ENCODE measurements around the gene USP47.
A peak's percentile ranks its signal among the peaks of the same experiment; 100 is the strongest.
"Not testable (repeated sequence)": the region's sequence is repeated elsewhere in the genome, so short reads cannot be mapped to it uniquely, and the experiment has no call there.

USP47 gene

GRCh38 chr11:11821899-11822298 is 19.9 kb upstream of the USP47 start:
- DNase-seq (ENCODE audit: insufficient read length, low spot score) (no peak), FAIRE-seq (no peak)

- FAIRE-seq (no peak), DNase-seq (ENCODE audit: insufficient read length, low spot score) (no peak)
Observed at GRCh38 chr11:11822946-11823345, 18.8 kb upstream of the USP47 start.

GRCh38 chr11:11826260-11826659 is 15.5 kb upstream of the USP47 start:
- DNase-seq (ENCODE audit: insufficient read length, low spot score) (no peak), FAIRE-seq (no peak)

- DNase-seq (ENCODE audit: insufficient read length, low spot score) (no peak), FAIRE-seq (no peak)
Observed at GRCh38 chr11:11827272-11827671, 14.5 kb upstream of the USP47 start.

- DNase-seq (ENCODE audit: insufficient read length, low spot score); FAIRE-seq: not testable (repeated sequence)
Observed at GRCh38 chr11:11831406-11831805, 10.4 kb upstream of the USP47 start.

GRCh38 chr11:11836676-11837231 is 5.0 kb upstream of the USP47 start:
- FAIRE-seq = no peak
- DNase-seq (ENCODE audit: insufficient read length, low spot score) = no peak

- no peak for FAIRE-seq
- no peak for DNase-seq (ENCODE audit: insufficient read length, low spot score)
Observed at GRCh38 chr11:11839718-11840117, 2.1 kb upstream of the USP47 start.

GRCh38 chr11:11841116-11841722 is 553 bp upstream of the USP47 start:
- DNase-seq (ENCODE audit: insufficient read length, low spot score) (peak; percentile 29), FAIRE-seq (peak; percentile 51)

GRCh38 chr11:11842421-11843008 is 743 bp downstream of the USP47 start:
- FAIRE-seq = peak; percentile 63
- peak; percentile 57 for DNase-seq (ENCODE audit: insufficient read length, low spot score)

GRCh38 chr11:11843211-11843621 is 1.4 kb downstream of the USP47 start:
- FAIRE-seq (no peak), DNase-seq (ENCODE audit: insufficient read length, low spot score) (peak; percentile 18)

GRCh38 chr11:11843642-11844041 is 1.9 kb downstream of the USP47 start:
- FAIRE-seq = no peak
- DNase-seq (ENCODE audit: insufficient read length, low spot score) = no peak

GRCh38 chr11:11844272-11844671 is 2.5 kb downstream of the USP47 start:
- DNase-seq (ENCODE audit: insufficient read length, low spot score) (no peak), FAIRE-seq (no peak)

- FAIRE-seq (no peak), DNase-seq (ENCODE audit: insufficient read length, low spot score) (no peak)
Observed at GRCh38 chr11:11845071-11845470, 3.3 kb downstream of the USP47 start.

- no peak for DNase-seq (ENCODE audit: insufficient read length, low spot score)
- no peak for FAIRE-seq
Observed at GRCh38 chr11:11845551-11845950, 3.8 kb downstream of the USP47 start.

- FAIRE-seq (no peak), DNase-seq (ENCODE audit: insufficient read length, low spot score) (no peak)
Observed at GRCh38 chr11:11847082-11847481, 5.3 kb downstream of the USP47 start.

- FAIRE-seq (no peak), DNase-seq (ENCODE audit: insufficient read length, low spot score) (peak; percentile 33)
Observed at GRCh38 chr11:11848891-11849746, 7.3 kb downstream of the USP47 start.

- FAIRE-seq (no peak), DNase-seq (ENCODE audit: insufficient read length, low spot score) (no peak)
Observed at GRCh38 chr11:11850668-11851067, 8.9 kb downstream of the USP47 start.

GRCh38 chr11:11856638-11857037 is 14.9 kb downstream of the USP47 start:
- no peak for FAIRE-seq
- no peak for DNase-seq (ENCODE audit: insufficient read length, low spot score)

GRCh38 chr11:11857769-11858168 is 16.0 kb downstream of the USP47 start:
- FAIRE-seq = no peak
- DNase-seq (ENCODE audit: insufficient read length, low spot score) = no peak

GRCh38 chr11:11858676-11859075 is 16.9 kb downstream of the USP47 start:
- DNase-seq (ENCODE audit: insufficient read length, low spot score) (no peak), FAIRE-seq (no peak)

Data from HTR-8/SVneo (cell line).